Mucosa of stomach (tissue), 1 donor: ENCODE measurements around the gene PRB4.
"Not testable (repeated sequence)": the region's sequence is repeated elsewhere in the genome, so short reads cannot be mapped to it uniquely, and the experiment has no call there.

Source experiments
- H3K27me3 ChIP-seq: one replicate; pipeline ENCODE4 v1.7.0; 2013; ENCODE audit warnings: mild to moderate bottlenecking, low read length; ENCODE audit not compliant: control insufficient read depth, insufficient read depth
- H3K36me3 ChIP-seq: one replicate; pipeline ENCODE4 v1.7.0; 2013; ENCODE audit warnings: low read length; ENCODE audit not compliant: control insufficient read depth, insufficient read depth
- H3K4me1 ChIP-seq: one replicate; pipeline ENCODE4 v1.7.0; 2013; ENCODE audit warnings: mild to moderate bottlenecking, low read length; ENCODE audit not compliant: control insufficient read depth, insufficient read depth
- H3K4me3 ChIP-seq: one replicate; pipeline ENCODE4 v1.7.0; 2013; ENCODE audit warnings: low read length
- H3K9ac ChIP-seq: one replicate; pipeline ENCODE4 v1.7.0; 2013; ENCODE audit warnings: mild to moderate bottlenecking, low read length, moderate library complexity
- H3K9me3 ChIP-seq: one replicate; pipeline ENCODE4 v1.7.0; 2013; ENCODE audit warnings: mild to moderate bottlenecking, low read length, moderate library complexity; ENCODE audit not compliant: control insufficient read depth
- donor health status: Pancreatic carcinoma.

PRB4 gene

GRCh38 chr12:11310336-11310735 lies at the start of gene PRB4:
PRB4 (minus strand) TSS chr12:11310436; CDS start chr12:11310398, 38 bp downstream.
- H3K9me3 ChIP-seq, result no peaks in the 10 kb centered on the region
- no peak within 1 kb of the TSS for H3K9ac ChIP-seq
- no peaks in the 10 kb centered on the region for H3K27me3 ChIP-seq
- no peak within 1 kb of the TSS for H3K4me3 ChIP-seq
- H3K4me1 ChIP-seq, result no peaks in the 10 kb centered on the region
- no peaks in the 10 kb centered on the region for H3K36me3 ChIP-seq

DNA sequence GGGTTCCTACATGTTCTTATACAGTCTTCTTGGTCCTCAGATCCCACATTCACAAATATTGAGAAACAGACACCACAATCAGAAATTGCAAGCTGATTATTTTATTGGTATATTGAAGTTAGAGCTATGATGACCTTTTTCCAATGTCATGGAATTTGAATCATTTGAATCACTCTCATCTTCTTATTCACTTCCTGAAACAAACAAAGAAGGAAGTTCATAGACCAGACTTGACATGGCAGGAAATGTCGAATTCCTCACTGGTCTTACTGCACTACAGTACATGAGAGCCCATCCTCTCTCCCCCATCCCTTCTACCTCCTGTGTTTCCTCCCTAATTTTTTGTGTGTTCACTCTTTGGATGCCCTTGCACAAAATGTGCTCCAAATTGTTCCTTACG lies 41.5 kb upstream of the PRB4 start:
- not testable (repeated sequence) for H3K27me3 ChIP-seq, H3K4me1 ChIP-seq, H3K36me3 ChIP-seq, H3K9ac ChIP-seq, H3K4me3 ChIP-seq, H3K9me3 ChIP-seq

GRCh38 chr12:11348439-11348838 lies 38.2 kb upstream of the PRB4 start:
- Histone ChIP-seq H3K4me3 (no peak overlapping the region), H3K36me3 (no peaks in the 10 kb centered on the region), H3K9ac (no peak overlapping the region), H3K27me3 (no peaks in the 10 kb centered on the region), H3K9me3 (no peaks in the 10 kb centered on the region), H3K4me1 (no peaks in the 10 kb centered on the region)

DNA sequence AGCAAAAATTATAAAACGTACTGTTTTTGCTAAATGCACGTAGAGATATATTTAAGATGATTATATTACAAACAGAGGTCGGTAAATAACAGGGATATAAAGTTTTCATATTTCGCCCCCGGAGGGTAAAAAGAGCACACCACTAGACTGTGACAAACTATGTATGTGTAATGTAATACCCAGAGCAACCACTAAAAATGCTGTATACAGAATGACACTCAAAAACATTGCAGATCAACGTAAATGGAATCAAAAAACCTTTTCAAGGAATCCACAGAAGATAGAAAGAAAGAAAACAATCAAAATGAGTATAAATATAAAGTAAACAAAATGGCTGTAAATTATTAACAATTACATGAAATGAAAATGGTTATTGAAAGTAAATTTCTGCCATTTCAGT lies 37.6 kb upstream of the PRB4 start:
- H3K9ac ChIP-seq, result no peak overlapping the region
- no peak overlapping the region for H3K4me3 ChIP-seq
- no peaks in the 10 kb centered on the region for H3K27me3 ChIP-seq
- no peaks in the 10 kb centered on the region for H3K4me1 ChIP-seq
- no peaks in the 10 kb centered on the region for H3K36me3 ChIP-seq
- H3K9me3 ChIP-seq, result no peaks in the 10 kb centered on the region

- Histone ChIP-seq H3K4me1 (no peaks in the 10 kb centered on the region), H3K4me3 (no peak overlapping the region), H3K9me3 (no peaks in the 10 kb centered on the region), H3K27me3 (no peaks in the 10 kb centered on the region), H3K36me3 (no peaks in the 10 kb centered on the region), H3K9ac (no peak overlapping the region)
Observed at GRCh38 chr12:11344500-11344899, 34.3 kb upstream of the PRB4 start.

GRCh38 chr12:11324426-11324825 lies 14.2 kb upstream of the PRB4 start:
- no peaks in the 10 kb centered on the region for H3K9me3 ChIP-seq
- no peaks in the 10 kb centered on the region for H3K36me3 ChIP-seq
- H3K9ac ChIP-seq, result no peak overlapping the region
- no peaks in the 10 kb centered on the region for H3K27me3 ChIP-seq
- H3K4me3 ChIP-seq, result no peak overlapping the region
- no peaks in the 10 kb centered on the region for H3K4me1 ChIP-seq

GRCh38 chr12:11321980-11322379 lies 11.7 kb upstream of the PRB4 start:
- Histone ChIP-seq H3K9me3 (no peaks in the 10 kb centered on the region), H3K4me3 (no peak overlapping the region), H3K9ac (no peak overlapping the region), H3K27me3 (no peaks in the 10 kb centered on the region), H3K36me3 (no peaks in the 10 kb centered on the region), H3K4me1 (no peaks in the 10 kb centered on the region)

DNA sequence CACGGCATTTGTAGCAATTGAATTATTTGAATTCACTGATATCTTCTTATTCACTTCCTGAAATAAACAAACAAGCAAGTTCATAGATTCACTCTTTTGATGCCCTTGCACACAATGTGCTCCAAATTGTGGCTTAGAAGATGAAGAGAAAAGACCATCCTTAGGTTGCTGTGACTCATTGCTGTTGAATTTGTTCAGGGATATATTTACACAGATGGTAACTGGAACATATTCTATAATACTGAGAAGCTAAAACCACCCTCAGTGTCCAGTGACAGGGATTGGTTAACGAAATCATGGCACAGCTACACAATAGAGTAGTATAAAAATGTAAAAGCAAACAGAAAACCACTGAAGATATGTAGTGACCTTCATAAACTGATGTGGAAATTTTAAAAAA lies 3.1 kb downstream of the PRB4 start:
- Histone ChIP-seq H3K4me3 (no peak overlapping the region), H3K4me1 (no peaks in the 10 kb centered on the region), H3K36me3 (no peaks in the 10 kb centered on the region), H3K9me3 (no peaks in the 10 kb centered on the region), H3K27me3 (no peaks in the 10 kb centered on the region), H3K9ac (no peak overlapping the region)

- Histone ChIP-seq H3K27me3 (no peaks in the 10 kb centered on the region), H3K9ac (no peak overlapping the region), H3K9me3 (no peaks in the 10 kb centered on the region), H3K4me3 (no peak overlapping the region), H3K4me1 (no peaks in the 10 kb centered on the region), H3K36me3 (no peaks in the 10 kb centered on the region)
Observed at GRCh38 chr12:11273449-11273848, 36.8 kb downstream of the PRB4 start.

- Histone ChIP-seq H3K36me3 (no peaks in the 10 kb centered on the region), H3K4me1 (no peaks in the 10 kb centered on the region), H3K27me3 (no peaks in the 10 kb centered on the region), H3K9ac (no peak within 1 kb of the TSS), H3K4me3 (no peak within 1 kb of the TSS), H3K9me3 (no peaks in the 10 kb centered on the region)
Observed at GRCh38 chr12:11269607-11270006, 40.6 kb downstream of the PRB4 start, which contains the start of gene PRB3. PRB3 (minus strand) TSS chr12:11269707; CDS start chr12:11269669, 38 bp downstream.

DNA sequence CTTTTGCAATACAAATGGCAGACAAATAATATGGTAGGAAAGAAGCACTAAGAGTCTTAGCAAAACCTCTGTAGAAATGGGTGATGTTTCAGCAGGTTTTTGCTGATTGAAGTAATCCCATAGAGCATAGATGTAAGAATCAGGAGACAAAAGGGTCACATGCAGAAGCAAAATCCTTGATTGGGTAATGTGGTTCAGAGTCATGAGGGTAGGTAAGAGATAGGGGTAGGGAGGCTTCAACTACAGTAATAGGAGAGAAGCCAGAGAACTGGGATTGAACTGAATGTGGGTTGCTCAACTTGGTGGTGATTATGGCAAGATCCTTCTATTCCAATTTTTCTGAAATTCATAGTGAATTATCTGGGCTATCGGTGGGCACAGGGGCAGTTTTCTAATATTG lies 45.7 kb downstream of the PRB4 start:
- Histone ChIP-seq H3K4me1 (no peaks in the 10 kb centered on the region), H3K4me3 (no peak overlapping the region), H3K36me3 (no peaks in the 10 kb centered on the region), H3K27me3 (no peaks in the 10 kb centered on the region), H3K9me3 (no peaks in the 10 kb centered on the region), H3K9ac (no peak overlapping the region)
